ENCODE data around the gene PXDN.

The PXDN gene

GRCh38 chr2:1642993-1643619 lies 101.2 kb downstream of the PXDN start:
- Histone ChIP-seq H3K36me3 (ENCODE audit: control insufficient read depth, low read length) (no peaks in the 10 kb centered on the region), H3K4me3 (ENCODE audit: low read length) (no peak overlapping the region), H4K20me1 (ENCODE audit: control insufficient read depth, insufficient read depth, low read depth, low read length) (no peaks in the 10 kb centered on the region), H3K9me2 (replicated peaks; ENCODE audit: control insufficient read depth, low read length) (no peaks in the 10 kb centered on the region), H3K79me2 (ENCODE audit: control insufficient read depth, low read length) (no peaks in the 10 kb centered on the region), H3K4me2 (ENCODE audit: low read length) (no peak overlapping the region), H3F3A (ENCODE audit: control insufficient read depth, insufficient read depth) (no peaks in the 10 kb centered on the region), H3K4me1 (ENCODE audit: control insufficient read depth, low read length) (no peaks in the 10 kb centered on the region), H3K9me3 (ENCODE audit: control insufficient read depth, insufficient read depth, low read length) (no peaks in the 10 kb centered on the region), H3K27me3 (ENCODE audit: control insufficient read depth, low read length) (no peaks in the 10 kb centered on the region), H3K27ac (ENCODE audit: low read depth, low read length) (no peak overlapping the region)
- TF ChIP-seq EZH2phosphoT487 (IDR thresholded peaks at IDR 0.05; ENCODE audit: borderline replicate concordance, low read length) (no peak), CTCF (IDR thresholded peaks at IDR 0.05; ENCODE audit: low read depth, low read length, poor library complexity, severe bottlenecking) (no peak)

- Histone ChIP-seq H3K27ac (ENCODE audit: low read depth, low read length) (no peak overlapping the region), H3K36me3 (ENCODE audit: control insufficient read depth, low read length) (no peaks in the 10 kb centered on the region), H3K9me2 (replicated peaks; ENCODE audit: control insufficient read depth, low read length) (no peaks in the 10 kb centered on the region), H3K4me1 (ENCODE audit: control insufficient read depth, low read length) (no peaks in the 10 kb centered on the region), H3F3A (ENCODE audit: control insufficient read depth, insufficient read depth) (no peaks in the 10 kb centered on the region), H4K20me1 (ENCODE audit: control insufficient read depth, insufficient read depth, low read depth, low read length) (no peaks in the 10 kb centered on the region), H3K27me3 (ENCODE audit: control insufficient read depth, low read length) (no peaks in the 10 kb centered on the region), H3K4me3 (ENCODE audit: low read length) (no peak overlapping the region), H3K4me2 (ENCODE audit: low read length) (no peak overlapping the region), H3K9me3 (ENCODE audit: control insufficient read depth, insufficient read depth, low read length) (no peaks in the 10 kb centered on the region), H3K79me2 (ENCODE audit: control insufficient read depth, low read length) (no peaks in the 10 kb centered on the region)
- TF ChIP-seq CTCF (IDR thresholded peaks at IDR 0.05; ENCODE audit: low read depth, low read length, poor library complexity, severe bottlenecking) (no peak), EZH2phosphoT487 (IDR thresholded peaks at IDR 0.05; ENCODE audit: borderline replicate concordance, low read length) (no peak)
Observed at GRCh38 chr2:1642066-1642861, 102.1 kb downstream of the PXDN start.

GRCh38 chr2:1641523-1641922 lies 102.8 kb downstream of the PXDN start:
- Histone ChIP-seq H3K36me3 (ENCODE audit: control insufficient read depth, low read length) (no peaks in the 10 kb centered on the region), H3K9me2 (replicated peaks; ENCODE audit: control insufficient read depth, low read length) (no peaks in the 10 kb centered on the region), H3K27me3 (ENCODE audit: control insufficient read depth, low read length) (no peaks in the 10 kb centered on the region), H4K20me1 (ENCODE audit: control insufficient read depth, insufficient read depth, low read depth, low read length) (no peaks in the 10 kb centered on the region), H3K4me3 (ENCODE audit: low read length) (no peak overlapping the region), H3K9me3 (ENCODE audit: control insufficient read depth, insufficient read depth, low read length) (no peaks in the 10 kb centered on the region), H3F3A (ENCODE audit: control insufficient read depth, insufficient read depth) (no peaks in the 10 kb centered on the region), H3K79me2 (ENCODE audit: control insufficient read depth, low read length) (no peaks in the 10 kb centered on the region), H3K4me2 (ENCODE audit: low read length) (no peak overlapping the region), H3K4me1 (ENCODE audit: control insufficient read depth, low read length) (no peaks in the 10 kb centered on the region), H3K27ac (ENCODE audit: low read depth, low read length) (no peak overlapping the region)
- no peak for TF ChIP-seq EZH2phosphoT487 (IDR thresholded peaks at IDR 0.05; ENCODE audit: borderline replicate concordance, low read length)
- TF ChIP-seq CTCF (IDR thresholded peaks at IDR 0.05; ENCODE audit: low read depth, low read length, poor library complexity, severe bottlenecking) = no peak

Data from DOHH2 (cell line).